Stomach (tissue), 4 donors: ENCODE results near the gene NOTCH3.

Experiments
- EP300 ChIP-seq: sonication (generic); formaldehyde crosslinking; IDR thresholded peaks from one replicate; pipeline ENCODE4 v1.6.1; 2017; ENCODE audit warnings: antibody characterized with exemption
- POLR2A ChIP-seq, 4 donors: fragments of 450-650 bp; IDR thresholded peaks; one replicate each; pipeline ENCODE4 v1.6.1; 2016; ENCODE audit warnings: antibody characterized with exemption in 4 of 4, control low read depth in 2 of 4, mild to moderate bottlenecking in 1 of 4, moderate library complexity in 1 of 4
- TF ChIP-seq, protein P1 (sequence below), 7 experiments: fragments of 450-650 bp in 4 of 7; fragments of 200-600 bp in 3 of 7; sonication (generic) in 3 of 7; IDR thresholded peaks; one replicate each; pipeline ENCODE4 v1.5.1; 2016 to 2019; ENCODE audit warnings: antibody characterized with exemption in 7 of 7, control low read depth in 2 of 7, mild to moderate bottlenecking in 1 of 7

DNA sequence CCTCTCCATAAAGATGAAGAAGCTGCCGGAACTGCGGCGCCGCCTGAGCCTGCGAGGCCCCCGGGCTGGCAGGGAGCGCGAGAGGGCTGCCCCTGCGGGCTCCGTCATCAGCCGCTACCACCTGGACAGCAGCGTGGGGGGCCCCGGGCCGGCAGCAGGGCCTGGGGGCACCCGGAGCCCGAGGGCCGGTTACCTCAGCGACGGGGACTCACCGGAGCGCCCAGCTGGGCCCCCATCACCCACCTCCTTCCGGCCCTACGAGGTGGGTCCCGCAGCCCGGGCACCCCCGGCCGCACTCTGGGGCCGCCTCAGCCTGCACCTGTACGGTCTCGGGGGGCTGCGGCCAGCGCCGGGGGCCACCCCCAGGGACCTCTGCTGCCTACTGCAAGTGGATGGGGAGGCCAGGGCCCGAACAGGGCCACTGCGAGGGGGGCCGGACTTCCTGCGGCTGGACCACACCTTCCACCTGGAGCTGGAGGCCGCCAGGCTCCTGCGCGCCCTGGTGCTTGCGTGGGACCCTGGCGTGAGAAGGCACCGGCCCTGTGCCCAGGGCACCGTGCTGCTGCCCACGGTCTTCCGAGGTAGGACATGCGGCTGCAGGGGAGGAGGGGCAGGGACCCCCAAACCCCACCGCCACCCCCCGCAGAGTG is 90.9 kb downstream of the NOTCH3 start:
- TF ChIP-seq, protein P1, sequence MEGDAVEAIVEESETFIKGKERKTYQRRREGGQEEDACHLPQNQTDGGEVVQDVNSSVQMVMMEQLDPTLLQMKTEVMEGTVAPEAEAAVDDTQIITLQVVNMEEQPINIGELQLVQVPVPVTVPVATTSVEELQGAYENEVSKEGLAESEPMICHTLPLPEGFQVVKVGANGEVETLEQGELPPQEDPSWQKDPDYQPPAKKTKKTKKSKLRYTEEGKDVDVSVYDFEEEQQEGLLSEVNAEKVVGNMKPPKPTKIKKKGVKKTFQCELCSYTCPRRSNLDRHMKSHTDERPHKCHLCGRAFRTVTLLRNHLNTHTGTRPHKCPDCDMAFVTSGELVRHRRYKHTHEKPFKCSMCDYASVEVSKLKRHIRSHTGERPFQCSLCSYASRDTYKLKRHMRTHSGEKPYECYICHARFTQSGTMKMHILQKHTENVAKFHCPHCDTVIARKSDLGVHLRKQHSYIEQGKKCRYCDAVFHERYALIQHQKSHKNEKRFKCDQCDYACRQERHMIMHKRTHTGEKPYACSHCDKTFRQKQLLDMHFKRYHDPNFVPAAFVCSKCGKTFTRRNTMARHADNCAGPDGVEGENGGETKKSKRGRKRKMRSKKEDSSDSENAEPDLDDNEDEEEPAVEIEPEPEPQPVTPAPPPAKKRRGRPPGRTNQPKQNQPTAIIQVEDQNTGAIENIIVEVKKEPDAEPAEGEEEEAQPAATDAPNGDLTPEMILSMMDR (IDR thresholded peaks at IDR 0.05), result no peak
- TF ChIP-seq EP300, result no peak
- TF ChIP-seq POLR2A (IDR thresholded peaks at IDR 0.05), result no peak
